Measurements from ENCODE around the gene WBP4. TPM values are rescaled to one million over a fixed set of nuclear protein-coding genes. Genes with fewer than 3 reads are reported as not detected.

Gene WBP4
- total and polyA plus RNA-seq, 2 of the 13 experiments (the other 11 are each of a cell fraction or from before 2014, with no cell fraction given) = 6.7 to 11.7 TPM

- 46% methylated on average over 9 of the region's 9 CpGs for WGBS (ENCODE audit: low lambda C conversion rate)
- in situ Hi-C loops (cut with HindIII; ENCODE audit: extremely low pct_ligation_motif_present, low pct_unique_long_range_greater_than_20kb) (loop anchor here (10.0 kb wide), 1 partner anchor 80 kb away; no protein-coding TSS in a partner anchor), intact Hi-C loops (cut with micrococcal nuclease; ENCODE audit: unreplicated experiment) (loop anchor here (1.0 kb wide), 1 partner anchor 80 kb away; no protein-coding TSS in a partner anchor)
- DNase-seq (ENCODE audit: low spot score) (peak; percentile 53), ATAC-seq (peak; percentile 49), FAIRE-seq (no peak)
- Histone ChIP-seq H3K27me3 (ENCODE audit: control insufficient read depth in 1 of 2, insufficient read depth in 2 of 2, low read length in 2 of 2) (no peaks in the 10 kb centered on the region), H2AFZ (ENCODE audit: low read length) (no peak overlapping the region), H3K4me1 (ENCODE audit: insufficient read depth, low read length) (peaks cover 94% of the 10 kb centered on the region), H3K9ac (ENCODE audit: insufficient read depth, low read depth, low read length) (no peak overlapping the region), H3K4me2 (ENCODE audit: low read depth, low read length) (peak overlapping the region; percentile 57), H3K4me3 (replicated peaks in 1 of 3; ENCODE audit: insufficient read depth in 1 of 3, low read depth in 2 of 3, low read length in 3 of 3) (0 out of 6 replicates have a peak overlapping the region, but pooled peaks of 1 of the 3 experiments have one; percentile 12), H3K36me3 (replicated peaks in 1 of 2; ENCODE audit: control insufficient read depth in 1 of 2, insufficient read depth in 2 of 2, low read length in 2 of 2) (peaks cover 2 to 14% of the 10 kb centered on the region in 2 experiments; a peak in 1 of 5 replicates), H3K27ac (ENCODE audit: extremely low read length, insufficient read depth, low read length) (peak overlapping the region; percentile 35), H3K9me3 (ENCODE audit: low read length) (no peaks in the 10 kb centered on the region; the same call in 1 of the 2 replicates), H3K79me2 (ENCODE audit: insufficient read depth, low read length) (peaks cover 100% of the 10 kb centered on the region), H4K20me1 (ENCODE audit: insufficient read depth, low read length) (peaks cover 48% of the 10 kb centered on the region)
- POLR2A ChIA-PET = interaction anchor here (0.9 to 1.7 kb wide), 2 partner anchors 37 to 268 kb away, joined by 3 to 4 read pairs; no protein-coding TSS in a partner anchor
- no TSS peak for BruUV-seq (replicated peaks)
- CTCF ChIA-PET (ENCODE audit: low intra/inter-chr PET ratio, low total read pairs) = interaction anchor here (1.5 to 1.9 kb wide), 2 partner anchors 46 to 80 kb away, joined by 3 to 7 read pairs; no protein-coding TSS in a partner anchor
- TF ChIP-seq RXRB (CRISPR knock-in tag; IDR thresholded peaks at IDR 0.05; ENCODE audit: borderline replicate concordance) (no peak), GFI1 (CRISPR knock-in tag; IDR thresholded peaks at IDR 0.05; ENCODE audit: borderline replicate concordance) (0 out of 2 replicates have a peak, but pooled peaks have one; percentile 16), MEF2D (CRISPR knock-in tag; IDR thresholded peaks at IDR 0.05) (no peak), SNAPC2 (CRISPR knock-in tag; IDR thresholded peaks at IDR 0.05) (no peak), ARID5B (CRISPR knock-in tag; IDR thresholded peaks at IDR 0.05) (peak; percentile 9; the same call in 1 of the 2 replicates), SUZ12 (IDR thresholded peaks at IDR 0.05; ENCODE audit: low read depth, low read length) (no peak), ZNF326 (CRISPR knock-in tag; IDR thresholded peaks at IDR 0.05; ENCODE audit: borderline replicate concordance) (no peak), ARID3A (IDR thresholded peaks at IDR 0.05; ENCODE audit: low read depth, low read length) (peak; percentile 82), TSC22D2 (CRISPR knock-in tag; IDR thresholded peaks at IDR 0.05; ENCODE audit: borderline replicate concordance) (no peak), BORCS8-MEF2B (CRISPR knock-in tag; IDR thresholded peaks at IDR 0.05) (no peak), RARA (CRISPR knock-in tag; IDR thresholded peaks at IDR 0.05) (0 out of 2 replicates have a peak, but pooled peaks have one; percentile 24), HDAC2 (CRISPR knock-in tag; IDR thresholded peaks at IDR 0.05) (no peak), SMAD1 (CRISPR knock-in tag; IDR thresholded peaks at IDR 0.05; ENCODE audit: borderline replicate concordance, low read depth) (no peak), DMTF1 (CRISPR knock-in tag; IDR thresholded peaks at IDR 0.05) (no peak), NR2F6 (IDR thresholded peaks at IDR 0.05) (peak; percentile 55), NR2F6 (CRISPR knock-in tag; IDR thresholded peaks at IDR 0.05) (0 out of 2 replicates have a peak, but pooled peaks have one; percentile 23)
Observed at GRCh38 chr13:41054212-41054877, 7.0 kb upstream of the WBP4 start.

Measured in HepG2 (cell line).